ENCODE results near the gene CFHR4.
A peak's percentile ranks its signal among the peaks of the same experiment; 100 is the strongest.

Gene CFHR4

GRCh38 chr1:196951711-196952394, 64.0 kb downstream of the CFHR4 start:
- H3K4me3 ChIP-seq (replicated peaks in 1 of 2; ENCODE audit: low read depth in 2 of 2, low read length in 2 of 2): no peak overlapping the region
- no peak for TF ChIP-seq CTCF (IDR thresholded peaks at IDR 0.05; ENCODE audit: low read depth, low read length)

DNA sequence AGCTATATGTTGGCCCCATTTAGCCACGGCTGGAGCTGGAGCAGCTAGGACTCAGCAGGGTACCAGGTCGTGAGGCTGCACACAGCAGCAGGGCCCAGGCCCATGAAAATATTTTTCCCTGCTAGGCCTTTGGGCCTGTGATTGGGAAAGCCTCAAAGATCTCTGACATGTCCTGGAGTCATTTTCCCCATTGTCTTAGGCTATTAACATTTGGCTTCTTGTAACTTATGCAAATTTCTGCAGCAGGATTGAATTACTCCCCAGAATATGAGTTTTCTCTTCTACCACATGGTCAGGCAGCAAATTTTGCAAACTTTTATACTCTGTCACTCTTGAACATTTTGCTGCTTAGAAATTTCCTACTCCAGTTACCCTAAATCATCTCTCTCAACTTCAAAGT, 66.9 kb downstream of the CFHR4 start:
- no peak overlapping the region for H3K4me3 ChIP-seq (replicated peaks in 1 of 2; ENCODE audit: low read depth in 2 of 2, low read length in 2 of 2)
- TF ChIP-seq CTCF (IDR thresholded peaks at IDR 0.05; ENCODE audit: low read depth, low read length): no peak
- no peak for DNase-seq (ENCODE audit: low read depth in 2 of 2)

More at GRCh38 chr1:196951711-196952394, 64.0 kb downstream of the CFHR4 start:
- DNase-seq (ENCODE audit: low read depth in 2 of 2): peak in 1 of 2 donors; percentile 14

- no peak for TF ChIP-seq CTCF (IDR thresholded peaks at IDR 0.05; ENCODE audit: low read depth, low read length)
- no peak for DNase-seq (ENCODE audit: low read depth in 2 of 2)
- no peak overlapping the region for H3K4me3 ChIP-seq (replicated peaks in 1 of 2; ENCODE audit: low read depth in 2 of 2, low read length in 2 of 2)
Measured at GRCh38 chr1:196955926-196956325, 68.1 kb downstream of the CFHR4 start.

DNA sequence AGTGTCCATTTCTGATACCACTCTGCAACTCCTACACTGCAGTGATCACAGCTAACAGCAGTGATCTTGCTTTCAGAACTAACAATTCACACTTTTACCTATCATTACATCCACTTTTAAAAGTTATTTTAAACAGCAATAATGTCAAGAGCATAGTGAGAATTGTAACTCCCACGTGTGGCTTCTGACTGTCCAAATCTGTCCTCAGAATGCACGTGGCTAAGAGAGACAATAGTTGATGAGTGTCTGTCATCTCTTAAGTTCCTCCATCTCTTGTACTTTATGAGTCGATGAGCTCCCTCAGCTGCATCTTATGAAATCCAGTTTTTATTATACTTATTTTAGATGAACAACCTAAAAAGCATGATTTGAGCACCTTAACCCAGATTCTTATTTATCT, 73.0 kb downstream of the CFHR4 start:
- no peak for TF ChIP-seq CTCF (IDR thresholded peaks at IDR 0.05; ENCODE audit: low read depth, low read length)

More for the DNA sequence above, 73.0 kb downstream of the CFHR4 start:
- DNase-seq (ENCODE audit: low read depth in 2 of 2): no peak
- H3K4me3 ChIP-seq (replicated peaks in 1 of 2; ENCODE audit: low read depth in 2 of 2, low read length in 2 of 2): no peak overlapping the region

All from cardiac fibroblast (primary cell).